NCI-H2107 treated with DMSO at 0.1 percent for 48 hours (cell line): Measurements from ENCODE around the gene CORIN.

ENCODE experiments used
- DNase-seq: peaks from one replicate; lab custom pipeline; 2025; ENCODE audit not compliant: unreplicated experiment; lab: John Stamatoyannopoulos, UW

Gene CORIN

DNA sequence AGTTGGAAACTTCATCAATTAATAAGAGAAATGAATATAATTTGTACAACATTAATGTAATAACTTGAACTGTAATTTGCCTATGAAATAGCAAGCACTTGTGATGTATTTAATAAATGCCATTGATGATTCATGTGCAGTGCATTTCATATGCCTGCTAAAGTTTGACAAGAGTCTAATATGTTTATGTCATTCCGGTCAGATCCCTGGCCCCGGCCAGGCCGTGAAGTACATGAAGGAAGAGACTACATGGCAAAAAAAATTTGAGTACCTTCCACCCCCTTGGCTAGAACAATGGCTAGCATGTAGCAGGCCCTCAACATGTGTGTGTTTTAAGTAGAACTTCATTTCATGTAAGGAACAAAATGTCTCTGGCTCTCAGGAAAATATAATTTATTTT lies 191.5 kb downstream of the CORIN start:
- DNase-seq: no peak

GRCh38 chr4:47643845-47644244 lies 194.0 kb downstream of the CORIN start:
- DNase-seq: no peak

- DNase-seq: no peak
These were observed 194.7 kb downstream of the CORIN start for GRCh38 chr4:47642985-47643760.

DNA sequence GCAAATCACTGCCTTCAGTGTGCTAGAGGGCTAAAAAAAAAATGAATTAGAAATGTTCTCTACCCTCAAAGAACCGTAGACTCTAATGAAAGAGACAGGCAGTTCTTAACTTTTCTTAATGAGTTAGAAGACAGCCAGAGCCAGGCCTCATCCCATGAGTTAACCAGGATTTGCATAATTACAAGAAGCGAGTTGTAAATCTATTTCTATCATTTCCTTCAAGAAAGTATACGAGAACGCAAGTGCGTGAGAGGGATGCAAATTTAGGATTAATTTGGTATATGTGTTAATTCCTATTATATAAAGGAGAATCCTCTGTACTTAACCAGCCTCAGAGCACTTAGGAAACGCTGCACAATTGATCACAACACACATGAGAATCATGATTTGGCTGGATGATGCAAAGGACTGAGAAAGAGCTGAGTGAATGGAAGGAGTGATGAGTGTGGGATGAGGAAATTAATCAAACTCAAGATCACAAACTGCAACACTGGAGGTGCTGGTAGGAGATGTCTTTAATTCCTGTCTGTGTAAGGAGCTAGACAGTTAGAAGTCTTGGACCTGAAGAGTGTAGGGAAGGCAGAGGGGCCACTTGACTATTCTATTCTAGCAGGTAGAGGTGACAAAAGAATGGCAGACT lies 195.6 kb downstream of the CORIN start:
- no peak for DNase-seq

DNA sequence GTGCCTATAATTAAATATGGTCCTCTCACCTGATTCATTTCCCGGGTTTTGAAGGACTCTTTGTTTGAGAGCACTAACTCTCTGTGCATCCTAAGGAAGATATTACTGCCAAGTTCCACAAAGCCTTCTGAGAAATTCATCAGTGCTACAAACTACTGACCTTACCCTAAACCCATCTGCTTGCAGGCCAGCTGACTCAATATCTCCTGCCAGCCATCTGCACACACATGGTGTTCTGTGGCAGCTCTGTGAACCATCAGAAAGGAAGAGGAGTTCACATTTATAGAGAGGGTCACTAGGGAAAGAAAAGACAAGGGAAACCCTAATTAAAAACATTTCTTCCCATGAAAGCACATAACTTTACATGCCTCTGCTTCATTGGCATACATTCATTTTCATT lies 196.1 kb downstream of the CORIN start:
- no peak for DNase-seq

DNA sequence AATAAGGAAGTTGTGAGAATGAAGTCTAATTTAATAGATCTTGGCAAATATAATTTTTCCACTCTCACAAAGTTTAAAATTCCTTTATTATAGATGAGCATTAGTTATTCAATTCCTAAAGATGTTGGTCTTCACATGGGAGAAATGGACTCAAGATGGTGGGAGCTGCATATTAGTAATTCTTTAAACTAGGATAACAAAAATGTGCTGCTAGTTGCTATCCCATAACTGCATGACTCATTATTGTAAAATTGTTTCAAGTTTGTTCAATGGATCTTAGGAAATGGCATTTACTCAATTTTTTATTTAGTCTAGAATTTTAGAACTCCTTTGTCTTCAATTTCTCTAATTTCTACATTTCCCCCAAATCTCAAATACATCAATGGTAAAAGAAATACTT lies 197.0 kb downstream of the CORIN start:
- DNase-seq: no peak

DNA sequence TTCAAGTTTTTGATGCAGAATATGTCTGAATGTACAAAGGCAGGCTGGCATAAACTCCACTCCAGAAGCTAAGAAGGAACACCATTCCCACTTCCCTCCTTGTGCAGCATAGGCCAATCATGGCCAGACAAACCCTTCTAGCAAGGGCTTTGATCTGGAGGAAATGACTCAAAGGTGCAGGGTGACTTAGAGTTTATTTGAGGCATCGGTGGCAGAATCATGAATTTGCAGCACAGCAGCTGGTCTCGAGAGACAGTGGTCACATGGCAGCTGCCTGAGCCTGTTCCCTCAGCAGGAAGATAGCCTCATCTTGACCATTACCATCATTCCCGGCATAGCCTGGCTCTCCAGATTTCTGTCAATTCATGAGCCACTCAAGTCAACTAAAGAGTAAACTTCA lies 198.3 kb downstream of the CORIN start:
- DNase-seq: no peak

- no peak for DNase-seq
These were observed 206.7 kb downstream of the CORIN start for GRCh38 chr4:47631161-47631560.

DNA sequence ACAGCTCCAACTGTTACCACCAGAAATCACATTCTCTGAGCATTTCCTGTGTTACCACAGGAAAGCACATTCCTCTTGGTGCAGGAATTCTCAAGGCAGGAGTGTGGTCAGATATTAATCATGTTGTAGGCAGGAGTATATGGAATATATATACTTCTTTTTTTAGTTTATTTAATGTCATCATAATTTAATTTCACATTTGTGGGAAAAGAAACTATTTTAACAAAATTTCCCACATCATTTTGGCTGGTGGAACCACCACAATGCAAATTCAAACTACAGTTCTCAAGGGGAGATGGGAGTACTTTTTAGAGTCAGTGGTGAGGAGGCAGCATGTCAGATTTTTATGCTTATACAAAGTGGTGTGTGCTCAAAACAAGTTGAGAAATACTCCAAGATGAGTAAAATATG lies 213.8 kb downstream of the CORIN start:
- DNase-seq: no peak

- DNase-seq: no peak
These were observed 216.7 kb downstream of the CORIN start for GRCh38 chr4:47621181-47621580.

DNA sequence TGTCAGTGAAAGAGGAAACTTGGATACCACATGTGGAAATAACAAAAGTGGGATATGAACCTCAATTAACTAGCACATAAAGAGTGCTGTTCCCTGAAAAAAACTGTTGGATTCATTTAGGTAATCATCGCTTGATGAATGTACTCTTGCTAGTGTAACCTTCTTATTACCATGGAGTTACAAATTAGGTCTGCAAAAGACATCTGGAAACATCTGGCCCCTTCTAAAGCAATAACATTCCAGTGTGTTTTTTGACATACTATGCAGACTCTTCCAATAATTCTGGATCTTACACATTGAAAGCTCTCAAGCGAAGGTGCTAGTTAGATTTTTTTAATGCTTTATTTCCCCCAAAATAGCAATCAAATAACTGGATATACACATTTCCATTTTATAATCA lies 218.2 kb downstream of the CORIN start:
- DNase-seq: no peak

- DNase-seq: no peak
These were observed 220.3 kb downstream of the CORIN start for GRCh38 chr4:47617607-47618006.

DNA sequence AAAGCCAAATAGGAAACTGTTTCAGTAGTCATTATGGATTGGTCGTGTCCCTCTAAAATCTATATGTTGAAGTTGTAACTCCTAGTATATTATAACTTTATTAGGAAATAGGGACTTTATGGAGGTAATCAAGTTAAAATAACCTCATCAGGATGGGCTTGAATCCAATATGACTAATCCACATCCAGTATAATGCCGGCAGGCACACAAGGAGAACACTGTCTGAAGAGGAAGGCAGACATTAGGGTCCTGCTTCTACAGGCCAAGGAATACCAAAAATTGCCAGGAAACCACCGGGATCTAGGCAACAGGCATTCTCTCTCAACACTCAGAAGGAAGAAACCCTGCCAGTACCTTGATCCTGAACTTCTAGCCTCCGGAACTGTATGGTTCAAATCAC lies 222.5 kb downstream of the CORIN start:
- no peak for DNase-seq

- no peak for DNase-seq
These were observed 225.5 kb downstream of the CORIN start for GRCh38 chr4:47612116-47613023.

DNA sequence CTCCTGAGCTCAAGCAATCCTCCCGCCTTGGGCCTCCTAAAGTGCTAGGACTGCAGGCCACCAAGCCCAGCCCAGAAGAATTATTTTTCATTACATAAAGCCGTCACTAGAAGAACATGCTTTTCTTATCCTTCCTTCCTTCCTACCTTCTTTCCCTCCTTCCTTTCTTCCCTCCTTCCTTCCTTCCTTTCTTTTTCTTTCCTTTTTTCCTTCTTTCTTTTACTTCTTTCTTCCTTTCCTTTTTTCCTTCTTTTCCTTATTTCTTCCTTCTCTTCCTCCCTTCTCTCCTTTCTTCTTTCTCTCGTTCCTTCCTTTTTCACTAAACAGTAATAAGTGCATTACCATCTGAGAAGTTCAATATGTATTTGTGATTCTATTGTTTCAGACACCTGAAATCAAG lies 231.4 kb downstream of the CORIN start:
- no peak for DNase-seq

- DNase-seq: no peak
These were observed 239.0 kb downstream of the CORIN start for GRCh38 chr4:47598896-47599295.

DNA sequence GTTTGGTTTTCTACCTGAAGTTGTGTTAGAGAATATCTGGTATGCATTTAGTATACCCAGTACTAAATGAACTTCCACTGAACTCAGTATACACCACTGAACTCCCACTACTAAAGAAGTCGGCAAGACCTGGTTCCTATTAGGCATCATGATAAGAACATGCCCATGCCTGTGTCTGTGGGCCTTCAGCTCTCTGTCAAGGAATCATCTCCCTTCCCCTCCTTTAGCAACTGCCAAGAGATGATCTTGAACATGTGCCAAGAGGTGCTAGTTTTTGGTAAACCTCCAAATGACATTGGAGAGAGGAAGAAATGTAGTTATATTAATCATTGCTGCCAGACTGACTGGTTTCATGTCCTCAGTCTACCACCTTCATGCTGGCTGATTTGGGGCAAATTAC lies 239.5 kb downstream of the CORIN start:
- DNase-seq: no peak

GRCh38 chr4:47597696-47598095 lies 240.2 kb downstream of the CORIN start:
- DNase-seq: no peak

DNA sequence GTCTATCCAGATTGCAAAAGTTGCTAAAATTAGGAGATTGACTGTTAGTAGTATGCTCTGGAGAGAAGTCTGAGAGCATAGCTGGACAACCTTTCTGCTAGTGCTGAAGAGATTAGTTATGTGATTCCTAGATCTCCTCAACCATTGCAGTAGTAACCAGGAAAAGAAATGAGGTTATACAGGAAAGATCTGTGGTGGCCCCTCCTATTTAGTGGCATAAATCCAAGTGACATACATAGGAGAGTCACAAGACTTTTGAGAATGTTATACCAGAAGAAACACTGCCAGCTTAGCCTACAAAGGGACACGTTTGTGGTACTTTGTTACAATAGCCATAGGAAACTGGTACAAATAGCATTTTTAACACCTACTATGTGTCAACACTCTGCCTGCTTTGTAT lies 247.5 kb downstream of the CORIN start:
- no peak for DNase-seq

DNA sequence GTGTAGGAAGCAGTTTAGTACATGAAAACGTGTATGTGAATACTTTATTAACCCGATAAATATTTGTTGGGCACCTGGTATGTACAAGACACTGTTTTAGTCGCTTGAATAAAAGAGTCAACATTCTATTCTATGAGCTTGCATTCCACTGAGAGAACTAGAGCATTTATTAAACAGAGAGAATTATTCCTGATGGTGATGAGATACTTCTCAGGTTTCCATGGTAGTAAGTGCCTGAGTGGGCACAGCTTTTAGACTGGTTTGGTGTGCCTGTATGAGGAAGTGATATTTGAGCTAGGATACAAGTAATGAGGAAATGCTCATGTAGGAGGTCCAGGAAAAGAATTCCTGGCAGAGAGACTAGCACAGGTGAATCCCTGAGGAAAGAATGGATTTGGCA lies 258.6 kb downstream of the CORIN start:
- DNase-seq: no peak

- no peak for DNase-seq
These were observed 259.9 kb downstream of the CORIN start for GRCh38 chr4:47577779-47578553.
